Spleen (tissue), 7 donors: Measurements from ENCODE around the gene STEAP3.

Experiments used
- CTCF ChIP-seq, 11 experiments: fragments of 200-600 bp in 7 of 11; fragments of 450-650 bp in 4 of 11; sonication (generic) in 4 of 11; IDR thresholded peaks in 8 of 11; conservative IDR thresholded peaks in 3 of 11; 1 replicate in 7 of 11; 2 replicates in 4 of 11; pipeline versions ENCODE4 v1.4.0 to v1.8.0; 2016 to 2021; ENCODE audit warnings: antibody characterized with exemption in 11 of 11, inconsistent platforms in 4 of 11, mild to moderate bottlenecking in 1 of 11
- POLR2A ChIP-seq, 3 donors: fragments of 450-650 bp; IDR thresholded peaks; one replicate each; pipeline ENCODE4 v1.5.1; 2017; ENCODE audit warnings: antibody characterized with exemption in 3 of 3, mild to moderate bottlenecking in 1 of 3
- donor health status: DM: no; HTN: no; CAD: no; lungs with moderate emphysema.
- donor health status: DM: no; HTN: no; CAD: no.
- donor health status: DM: no; HTN: no; CAD: no.

DNA sequence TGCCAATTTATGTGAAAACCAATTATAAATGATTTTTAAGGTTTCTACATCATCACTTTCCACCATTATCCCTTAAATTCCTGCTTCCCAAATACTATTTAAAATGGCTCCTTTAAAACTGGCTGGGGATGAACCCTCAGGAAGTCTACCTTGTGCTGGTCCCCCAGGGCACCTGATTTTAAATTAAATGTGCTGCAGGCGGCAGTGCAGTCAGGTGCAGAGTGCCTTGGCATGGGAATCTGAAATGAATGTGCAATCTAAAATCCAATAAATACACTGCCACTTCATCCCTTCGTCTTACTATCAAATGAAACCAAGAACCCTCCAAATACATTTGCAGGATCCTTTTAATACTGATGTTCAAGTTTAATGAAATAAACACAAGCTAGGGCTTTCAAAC, 81.2 kb downstream of the STEAP3 start:
- TF ChIP-seq CTCF (IDR thresholded peaks at IDR 0.05 in 8 of 11, conservative IDR thresholded peaks at IDR 0.05 in 3 of 11) (no peak), POLR2A (IDR thresholded peaks at IDR 0.05) (no peak)
